DMS114 treated with DMSO at 0.1 percent for 48 hours (cell line): ENCODE data around the gene ABLIM3.

ENCODE experiments used
- DNase-seq: peaks from one replicate; lab custom pipeline; 2025; ENCODE audit not compliant: unreplicated experiment; lab: John Stamatoyannopoulos, UW

Gene ABLIM3

DNA sequence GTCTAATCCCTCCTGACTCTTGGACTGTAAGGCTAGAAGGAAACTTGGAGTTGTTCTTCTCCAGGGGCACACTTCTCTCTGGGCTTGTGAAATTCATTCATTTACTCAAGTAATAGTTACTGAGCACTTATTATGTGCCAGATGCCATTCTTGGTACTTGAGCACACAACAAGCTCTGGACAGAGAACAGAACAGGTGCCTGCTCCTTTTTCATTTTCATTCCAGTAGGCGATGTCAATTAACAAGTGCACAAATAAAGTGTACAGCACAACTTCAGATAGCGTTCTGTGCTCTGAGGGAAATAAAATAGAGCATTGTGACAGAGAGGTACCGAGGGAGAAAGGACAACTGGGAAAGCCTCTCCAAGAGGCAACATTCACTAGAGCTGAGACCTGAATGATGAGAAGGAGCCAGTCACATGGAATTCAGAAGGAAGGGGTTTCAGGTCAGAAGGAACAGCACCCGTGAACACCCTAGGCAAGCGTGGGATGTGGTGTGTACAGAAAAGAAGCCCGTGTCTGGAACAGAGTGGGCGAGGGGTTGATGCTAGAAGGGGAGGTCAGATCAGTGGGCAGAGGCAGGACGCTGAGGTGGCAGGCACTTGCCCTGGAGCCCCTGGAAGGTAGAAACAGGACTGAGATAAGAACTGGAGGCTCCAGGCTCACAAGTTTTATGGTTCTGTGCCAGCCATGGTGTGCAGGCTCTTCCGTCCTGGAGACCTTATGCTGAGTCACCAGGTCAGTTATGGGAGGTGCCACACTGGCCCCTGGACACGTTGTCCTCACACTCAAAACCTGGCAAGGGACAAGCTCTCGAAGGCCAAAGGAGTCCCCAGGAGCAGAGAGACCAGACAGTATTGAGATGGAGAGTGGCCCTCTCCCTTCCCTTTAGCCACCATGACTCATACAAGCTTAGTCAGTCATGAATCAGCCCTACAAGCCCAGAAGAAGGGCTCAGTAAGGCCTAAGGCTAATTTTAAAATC is 7.2 kb upstream of the ABLIM3 start:
- DNase-seq = no peak

DNA sequence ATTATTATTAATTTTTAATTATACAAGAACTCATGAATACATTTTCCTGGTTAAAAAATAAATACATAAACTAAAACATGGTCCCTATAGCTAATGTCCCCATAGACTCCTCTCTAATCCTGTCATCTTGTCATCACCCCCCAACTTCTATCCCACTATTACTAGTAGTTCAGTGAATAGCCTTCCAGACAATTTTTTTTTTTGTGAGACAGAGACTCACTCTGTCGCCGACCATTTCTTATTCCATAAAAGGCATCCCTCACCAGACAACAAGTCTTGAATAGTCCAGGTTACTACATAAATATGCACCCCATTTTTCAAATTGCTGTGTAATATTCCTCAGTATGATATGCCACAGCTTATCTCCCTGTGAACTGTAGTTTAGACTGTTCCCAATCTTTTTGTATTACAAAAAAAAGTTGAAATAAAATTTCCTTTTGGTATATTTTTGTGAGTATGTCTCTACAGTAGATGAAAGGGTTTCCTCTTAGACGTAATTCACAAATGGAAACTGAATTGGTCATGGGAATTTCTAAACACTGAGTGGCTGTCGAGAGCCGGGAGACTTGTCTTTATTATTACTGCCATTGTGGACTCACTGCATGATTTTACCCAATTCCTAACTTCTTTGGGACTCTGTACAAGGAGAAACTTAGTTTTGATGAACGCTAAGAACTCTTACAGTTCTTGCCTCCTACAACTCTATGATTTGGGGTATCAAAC is 6.4 kb upstream of the ABLIM3 start:
- no peak for DNase-seq

DNA sequence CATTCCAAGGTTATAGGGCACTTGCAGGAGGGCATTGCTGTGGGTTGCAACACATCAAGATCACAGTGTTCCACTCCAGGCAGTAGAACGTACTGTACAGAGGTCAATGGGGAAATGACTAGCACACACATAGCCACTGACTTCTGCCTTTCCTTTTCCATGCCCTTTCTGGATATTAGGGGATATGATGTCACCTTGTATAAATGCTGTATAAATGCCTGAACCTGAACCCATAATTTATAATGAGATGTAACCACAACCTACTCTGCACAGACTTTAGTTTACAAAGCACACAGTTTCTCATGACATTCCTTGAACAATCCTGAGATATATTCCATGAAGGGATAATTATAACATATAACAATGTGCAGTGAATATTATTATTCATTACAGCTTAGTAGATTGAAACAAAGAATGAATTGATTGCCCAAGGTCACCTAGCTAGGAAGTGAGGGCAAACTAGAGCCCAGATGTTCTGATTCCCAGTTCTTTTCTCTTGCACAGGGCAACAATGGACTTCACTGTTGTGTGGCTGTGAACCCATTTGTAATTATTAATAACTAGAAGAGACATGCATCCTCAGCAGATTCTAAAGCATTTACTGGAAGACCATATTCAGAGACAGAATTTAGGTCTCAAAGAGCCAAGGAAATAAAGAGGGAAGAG is 5.6 kb upstream of the ABLIM3 start:
- no peak for DNase-seq

DNA sequence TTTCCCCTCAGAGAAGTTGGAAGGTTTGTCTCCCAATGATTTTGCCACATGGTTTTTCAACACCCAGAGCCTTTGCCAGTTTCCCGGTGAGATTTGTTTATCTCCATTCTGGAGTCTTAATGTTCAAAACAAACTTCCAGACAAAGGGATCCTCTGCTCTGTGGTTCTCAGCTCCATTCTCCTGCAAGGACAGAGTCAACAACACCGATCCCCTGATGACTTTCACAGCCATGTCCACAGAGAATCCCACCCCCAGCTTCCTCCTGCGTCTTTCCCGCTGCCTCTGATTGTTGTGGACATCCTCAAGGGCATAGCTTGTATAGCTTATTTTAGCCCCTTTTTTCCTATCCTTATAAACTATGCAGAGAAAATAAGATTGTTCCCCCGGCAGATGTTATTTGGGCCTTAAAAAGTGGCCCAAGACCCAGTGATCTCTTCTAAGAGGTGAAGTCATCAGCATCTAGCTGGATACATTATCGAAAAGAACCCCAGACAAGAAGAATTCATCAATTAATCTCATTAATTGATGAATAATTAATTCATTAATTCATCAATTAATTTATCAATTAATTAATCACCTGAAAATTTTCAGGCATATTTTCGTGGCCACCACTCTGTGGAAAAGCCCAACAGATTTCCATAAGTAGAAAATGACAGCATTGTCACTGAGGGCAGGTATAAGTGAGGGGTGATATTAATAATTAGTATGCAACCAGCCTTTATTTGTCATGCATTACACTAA is 2.9 kb upstream of the ABLIM3 start:
- DNase-seq = no peak

DNA sequence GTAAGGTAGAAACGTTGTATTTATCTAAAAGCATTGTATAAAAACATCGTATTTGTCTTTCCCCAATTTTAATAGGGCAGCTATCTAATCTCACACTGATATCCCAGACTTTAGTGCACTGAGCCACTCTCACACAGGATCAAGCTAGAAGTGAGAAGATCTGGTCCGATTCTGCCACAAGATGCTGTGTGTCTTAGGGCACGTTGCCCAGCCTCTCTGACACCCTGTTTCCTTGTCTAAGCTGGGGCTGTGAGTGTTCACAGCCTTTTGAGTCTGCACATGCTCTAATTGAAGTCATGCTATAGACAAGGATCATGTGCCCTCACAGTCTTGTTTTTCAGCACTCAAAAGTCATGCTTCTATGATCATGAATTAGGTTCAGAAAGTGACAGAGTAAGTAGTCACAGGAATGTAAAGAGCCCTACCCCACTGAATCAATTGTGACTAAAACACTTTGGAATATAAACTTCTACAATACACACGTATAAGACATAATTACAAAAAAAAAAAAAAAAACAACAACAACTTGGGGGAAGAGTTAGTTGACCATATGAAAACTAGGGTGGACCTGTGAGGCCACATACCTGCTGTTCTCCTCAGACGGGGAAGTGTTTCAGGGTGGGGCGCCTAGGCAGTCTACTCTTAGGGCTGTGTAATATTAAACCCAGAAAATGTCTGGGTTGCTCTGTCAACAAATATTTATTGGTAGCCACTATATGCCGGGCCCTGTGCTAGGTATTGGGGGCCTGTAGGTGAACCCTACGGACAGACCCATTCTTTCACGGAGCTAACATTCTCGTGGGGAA is 893 bp upstream of the ABLIM3 start:
- DNase-seq = no peak

DNA sequence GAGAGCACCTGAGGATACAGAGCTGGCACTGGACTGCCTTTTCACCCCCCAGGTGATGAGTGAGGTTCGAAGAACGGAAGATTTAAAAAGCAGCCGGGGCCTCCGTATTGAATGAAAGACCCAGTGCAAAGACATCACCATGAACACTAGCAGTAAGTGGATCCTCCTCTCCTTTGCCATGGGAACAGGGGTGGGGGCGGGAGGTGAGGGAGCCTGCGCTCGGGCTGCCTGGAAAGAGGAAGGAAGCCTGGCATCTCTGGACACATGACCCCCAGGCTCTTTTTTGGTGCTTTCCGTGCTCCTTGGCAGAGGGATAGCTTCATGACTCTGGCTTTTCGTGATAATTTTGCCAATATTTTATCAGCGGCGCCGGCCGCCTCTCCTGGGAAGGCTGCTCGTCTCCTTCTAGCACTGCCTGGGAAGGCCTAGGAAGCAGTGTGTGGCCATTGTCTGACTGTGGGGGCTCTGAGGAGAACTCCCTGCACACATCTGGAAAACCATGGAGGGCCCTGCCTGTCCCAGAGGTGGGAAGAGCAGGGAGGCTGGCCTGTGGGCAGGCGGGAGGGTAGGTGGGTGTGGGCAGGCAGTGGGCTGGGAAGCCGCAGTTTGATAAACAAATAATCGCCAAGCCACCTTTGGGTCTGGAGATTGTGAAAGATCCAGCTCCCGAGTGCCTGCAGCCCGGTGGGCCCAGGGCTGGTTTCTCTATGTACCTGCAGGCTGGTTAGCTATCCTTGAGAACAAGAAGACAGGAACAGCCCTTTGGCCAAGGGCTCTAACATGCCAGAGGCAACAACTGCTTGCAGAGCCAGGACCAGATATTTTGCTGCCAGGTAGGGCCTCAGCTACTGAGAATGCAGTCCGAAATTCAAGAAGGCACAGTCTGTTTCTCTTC is 911 bp downstream of the ABLIM3 start:
- no peak for DNase-seq

DNA sequence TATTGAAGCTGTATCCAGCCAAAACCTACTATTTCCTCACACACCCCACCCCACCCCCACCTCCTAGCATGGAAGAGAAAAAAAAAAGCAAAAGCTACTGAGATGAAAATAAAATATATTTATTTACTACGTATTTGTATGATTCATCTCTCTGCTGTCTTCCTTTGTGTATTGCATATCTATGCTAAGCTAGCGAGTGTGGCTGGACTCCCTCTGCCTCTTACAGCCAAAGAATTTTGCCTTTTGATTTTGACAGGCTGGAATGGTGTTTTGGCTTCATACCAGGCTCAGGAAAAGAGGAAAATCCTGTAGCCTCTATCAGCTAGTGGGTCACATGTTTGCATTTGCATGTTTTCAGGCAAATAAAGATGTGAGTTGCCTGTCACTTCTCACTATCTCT is 2.2 kb downstream of the ABLIM3 start:
- DNase-seq = no peak

DNA sequence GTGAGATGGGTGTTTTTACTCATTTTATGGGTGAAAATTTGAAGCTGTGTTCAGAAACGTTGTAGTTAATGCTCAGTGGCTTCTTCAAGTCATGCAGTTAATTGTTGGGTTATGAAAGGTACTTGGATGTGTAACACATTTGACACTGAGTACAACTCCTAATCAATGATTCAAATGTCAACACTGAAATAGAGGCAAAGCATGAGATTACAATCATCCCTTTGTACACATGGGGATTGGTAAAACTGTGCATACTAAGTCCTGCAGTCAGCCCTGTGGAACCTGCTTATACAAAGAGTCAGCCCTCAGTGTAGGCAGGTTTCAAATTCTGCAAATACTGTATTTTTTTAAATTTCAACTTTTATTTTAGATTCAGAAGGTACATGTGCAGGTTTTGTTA is 3.3 kb downstream of the ABLIM3 start:
- DNase-seq = no peak

DNA sequence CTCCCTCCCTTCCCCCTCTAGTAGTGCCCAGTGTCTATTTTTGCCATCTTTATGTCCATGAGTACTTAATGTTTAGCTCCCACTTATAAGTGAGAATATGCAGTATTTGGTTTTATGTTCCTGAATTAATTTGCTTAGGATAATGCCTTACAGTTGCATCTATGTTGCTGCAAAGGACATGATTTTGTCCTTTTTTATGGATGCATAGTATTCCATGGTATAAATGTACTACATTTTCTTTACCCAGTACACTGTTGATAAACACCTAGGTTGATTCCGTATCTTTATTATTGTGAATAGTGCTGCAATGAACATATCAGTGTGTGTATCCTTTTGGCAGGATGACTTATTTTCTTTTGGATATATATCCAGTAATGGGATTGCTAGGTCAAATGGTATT is 3.8 kb downstream of the ABLIM3 start:
- DNase-seq = no peak

DNA sequence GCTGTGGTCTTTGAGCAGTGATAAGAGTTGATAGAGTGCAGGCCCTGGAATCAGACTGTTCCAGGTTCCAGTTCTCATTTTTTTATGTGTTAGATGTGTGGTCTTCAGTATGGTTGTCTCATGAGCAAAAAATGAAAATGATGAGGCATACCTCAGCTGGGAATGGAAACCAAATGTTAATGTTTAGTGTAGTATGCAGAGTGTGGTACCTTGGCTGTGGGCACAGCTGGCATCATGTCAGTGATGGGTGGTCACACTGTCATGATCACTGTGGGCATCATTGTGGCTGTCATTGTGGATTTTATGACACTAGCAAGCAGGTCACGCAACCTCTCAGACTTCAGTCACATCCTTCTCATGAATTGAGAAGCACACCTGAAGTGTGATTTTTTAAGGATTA is 6.4 kb downstream of the ABLIM3 start:
- no peak for DNase-seq

DNA sequence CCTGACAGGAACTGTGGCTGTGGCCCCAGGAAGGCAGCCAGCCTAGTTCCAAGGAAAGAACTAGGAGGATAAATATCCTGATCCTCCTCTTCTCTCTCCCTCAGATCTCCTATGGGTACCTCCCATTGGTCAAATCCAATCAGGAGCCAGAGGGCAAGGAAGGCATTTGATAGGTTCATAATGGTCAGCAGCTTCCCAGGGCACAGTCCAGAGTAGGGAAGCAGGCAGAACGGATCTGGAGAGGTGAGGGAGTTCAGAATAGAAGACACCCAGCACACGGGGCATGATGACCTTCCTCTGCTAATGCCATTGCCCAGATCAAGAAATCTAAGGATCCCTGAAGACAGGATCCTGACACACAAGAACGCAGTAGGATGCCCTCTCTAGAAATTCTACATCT is 8.6 kb downstream of the ABLIM3 start:
- DNase-seq = no peak

DNA sequence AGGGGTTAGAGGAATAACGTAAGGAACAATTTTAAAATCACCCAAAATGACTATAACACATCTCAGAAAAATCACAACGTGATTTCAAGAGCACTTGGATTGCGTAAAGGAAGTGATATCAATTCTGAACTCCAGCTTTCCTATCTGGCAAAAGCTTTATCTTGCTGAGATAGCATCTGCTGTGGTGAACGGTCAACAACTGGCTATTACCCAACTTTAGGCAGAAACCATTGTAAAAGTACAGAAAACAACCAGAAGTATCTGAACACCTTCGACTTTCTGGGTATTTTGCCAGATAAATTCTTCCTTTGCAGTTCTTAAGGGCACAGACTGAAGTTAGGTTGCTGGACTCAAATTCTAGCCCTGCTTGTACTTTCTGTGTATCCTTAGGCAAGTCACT is 9.2 kb downstream of the ABLIM3 start:
- DNase-seq = no peak

DNA sequence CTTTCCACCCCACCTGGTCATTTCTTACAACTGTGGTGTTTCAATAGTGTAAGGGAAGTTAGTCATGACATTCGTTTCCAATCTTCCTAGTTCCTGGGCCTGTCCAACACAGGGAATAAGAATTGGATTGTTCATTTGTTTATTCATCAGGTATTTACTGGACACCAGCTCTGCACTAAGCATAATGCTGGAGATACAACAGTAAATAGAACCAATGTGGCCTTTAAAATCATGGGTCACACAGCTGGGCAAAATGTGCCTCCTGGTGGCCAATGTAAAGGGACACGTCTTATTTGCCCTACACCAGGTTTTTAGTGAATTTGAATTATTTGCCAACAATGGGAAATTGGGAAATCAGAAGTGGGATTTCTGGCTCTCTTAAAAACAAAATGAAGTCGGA is 10.4 kb downstream of the ABLIM3 start:
- DNase-seq = no peak

DNA sequence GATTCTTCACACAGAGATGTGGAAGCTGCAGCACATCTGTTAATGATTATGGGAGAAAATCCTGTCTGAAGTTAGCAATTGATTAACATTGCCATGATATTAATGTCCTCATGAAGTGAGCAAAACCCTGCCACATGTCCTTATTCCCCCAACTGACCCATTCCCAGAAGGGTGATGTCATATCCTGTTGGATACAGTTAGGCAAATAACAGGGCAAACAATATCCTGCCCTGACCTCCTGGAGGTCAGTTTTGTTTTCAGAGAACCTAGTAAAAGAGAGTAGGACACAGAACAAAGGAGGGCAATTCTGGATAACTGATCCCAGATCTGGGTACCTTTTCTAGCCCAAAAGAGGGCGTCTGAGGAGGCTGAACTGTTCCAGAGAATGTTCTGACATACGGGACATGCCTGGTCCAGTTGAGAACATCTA is 11.0 kb downstream of the ABLIM3 start:
- DNase-seq = no peak

DNA sequence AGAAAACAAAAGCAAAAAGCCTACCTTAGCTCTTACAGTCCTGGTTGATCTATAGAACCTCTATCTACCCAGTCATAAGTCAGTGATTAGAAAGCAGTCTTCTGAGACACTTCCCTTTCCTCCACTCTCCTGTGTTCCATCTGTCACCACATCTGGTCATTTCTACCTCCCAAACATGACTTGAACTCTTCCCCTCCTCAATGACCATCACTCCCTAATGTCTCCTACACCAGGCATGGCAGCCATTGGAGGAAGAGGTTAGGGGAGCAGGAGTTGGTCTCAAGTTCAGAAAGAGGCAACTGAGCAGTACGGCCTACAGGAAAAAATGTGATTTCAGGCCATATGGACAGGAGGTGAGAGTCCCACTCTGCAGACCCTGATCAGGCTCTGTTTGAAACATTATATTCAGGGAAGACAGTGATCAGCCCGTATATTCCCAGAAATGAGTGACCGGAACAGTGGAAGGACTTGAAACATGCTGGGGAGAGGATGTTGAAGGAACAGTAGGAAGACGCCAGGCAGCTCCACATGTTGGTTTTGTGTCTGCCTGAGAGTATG is 12.0 kb downstream of the ABLIM3 start:
- DNase-seq = no peak

DNA sequence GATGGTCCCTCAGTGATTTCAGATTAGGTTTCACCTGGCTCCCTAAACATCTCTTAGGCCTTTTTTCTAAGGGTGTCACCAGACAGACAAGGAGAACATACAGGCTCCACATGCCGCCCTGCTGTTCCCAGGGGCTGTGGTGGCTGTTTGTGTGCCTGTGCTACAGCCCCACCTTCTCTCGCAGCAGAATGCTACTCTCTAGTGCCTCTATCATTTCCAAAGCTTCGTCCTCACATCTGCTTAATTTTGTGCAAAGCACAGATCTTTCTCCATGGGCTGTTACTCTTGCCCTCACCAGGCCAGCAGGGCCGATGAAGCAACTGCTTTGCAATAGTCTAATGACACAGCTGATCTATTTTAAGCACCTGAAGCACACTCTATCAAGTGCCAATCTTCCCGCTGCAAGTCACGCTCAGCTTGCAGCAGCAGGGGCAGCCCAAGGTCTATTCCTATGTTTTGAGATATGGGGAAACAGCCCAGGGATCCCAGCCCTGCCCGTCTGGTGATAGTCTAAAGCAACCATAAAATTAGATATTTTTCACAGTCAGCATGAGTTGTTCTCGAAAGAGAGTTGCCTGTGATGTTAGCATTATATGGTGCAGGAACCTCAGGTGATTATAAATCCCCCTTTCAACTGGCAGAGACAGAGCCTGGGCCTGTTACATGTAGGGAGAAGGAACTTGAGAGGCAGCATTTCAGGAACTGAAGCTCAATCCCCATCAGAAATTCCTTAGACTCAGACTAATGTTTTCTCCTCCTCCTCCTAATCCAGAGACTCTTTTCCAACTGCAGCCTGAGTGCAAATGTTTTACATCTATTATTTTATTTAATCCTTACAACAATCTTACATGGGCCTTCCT is 12.7 kb downstream of the ABLIM3 start:
- DNase-seq = no peak

DNA sequence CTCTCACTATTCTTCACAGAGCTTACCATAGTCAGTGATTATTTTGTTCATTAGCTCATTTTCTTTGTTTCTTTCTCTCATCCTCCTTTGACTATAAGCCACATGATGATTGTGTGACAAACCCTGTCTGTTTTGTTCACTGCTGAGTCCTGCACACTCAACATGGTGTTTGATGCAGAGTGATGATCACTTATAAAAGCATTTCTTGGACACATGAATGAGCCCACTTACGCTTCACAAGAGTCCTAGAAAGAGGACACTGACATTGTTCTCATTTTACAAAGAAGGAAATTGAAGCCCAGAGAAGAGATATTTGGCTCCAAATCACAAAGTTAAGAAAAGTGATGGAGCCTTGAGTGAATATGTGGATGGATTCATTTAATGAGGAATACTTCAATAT is 13.4 kb downstream of the ABLIM3 start:
- no peak for DNase-seq
